HG03457 (cell line): Measurements from ENCODE around the gene OSBPL5.

Experiments used
- ATAC-seq: cut with Tn5 transposase; IDR thresholded peaks from one replicate; pipeline ENCODE4 v1.9.1; 2021; ENCODE audit warnings: moderate number of reproducible peaks; ENCODE audit not compliant: unreplicated experiment

The OSBPL5 gene

GRCh38 chr11:3041699-3042441 is 123.2 kb downstream of the OSBPL5 start:
- no peak for ATAC-seq

- ATAC-seq: no peak
Observed at GRCh38 chr11:3040881-3041280, 124.2 kb downstream of the OSBPL5 start.

GRCh38 chr11:3037945-3038271 is 127.2 kb downstream of the OSBPL5 start:
- no peak for ATAC-seq
